ENCODE results near the gene CLEC16A. TPM values are rescaled to one million over a fixed set of nuclear protein-coding genes. Genes with fewer than 3 reads are reported as not detected.
A peak's percentile ranks its signal among the peaks of the same experiment; 100 is the strongest.

Gene CLEC16A
- total RNA-seq, 3 donors from 2014 or later: 20.0 to 35.3 (median 33.1) TPM

DNA sequence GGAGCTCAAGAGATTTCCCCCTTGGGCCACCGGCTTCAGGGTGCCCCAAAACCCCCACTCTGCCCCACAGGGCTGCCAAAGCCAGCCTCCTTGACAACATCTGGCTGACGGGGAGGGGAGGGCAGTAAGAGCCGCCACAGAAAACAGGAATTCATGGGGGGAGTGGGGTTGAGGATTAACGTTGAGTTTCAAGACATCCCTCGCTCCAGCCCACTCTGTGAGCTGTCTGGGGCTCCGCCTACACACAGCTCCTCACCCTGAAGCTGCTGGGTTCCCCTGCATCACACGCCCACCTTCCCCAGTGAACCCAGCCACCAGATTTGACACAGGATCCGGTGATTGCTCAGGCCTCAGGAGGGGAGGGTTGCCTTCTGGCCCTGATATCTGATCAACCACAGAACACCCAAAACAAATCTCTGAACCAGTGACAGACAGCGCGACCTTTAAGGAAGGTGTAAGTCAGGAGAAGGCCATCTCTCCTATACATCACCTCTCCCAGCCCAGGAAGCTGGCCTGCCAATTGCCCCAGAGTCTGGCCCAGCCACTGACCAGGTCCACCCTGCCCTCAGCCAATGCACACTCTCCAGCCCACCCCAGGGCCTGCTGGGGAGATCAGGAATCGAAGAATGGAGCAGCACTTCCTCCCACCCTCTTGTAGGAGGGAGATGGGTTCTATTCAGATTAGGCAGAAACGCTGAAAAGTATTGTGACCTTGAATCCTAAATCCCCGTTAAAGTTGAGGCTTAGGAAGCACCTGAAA, 132.1 kb downstream of the CLEC16A start:
- no peaks in the 10 kb centered on the region for H3K36me3 ChIP-seq
- peak overlapping the region in 1 of 2 donors; percentile 9 for H3K27ac ChIP-seq
- intact Hi-C loops (cut with DNase I; ENCODE audit: low total_unique reads): no loop called here
- no peaks in the 10 kb centered on the region for H3K4me1 ChIP-seq
- H3K4me3 ChIP-seq: no peak overlapping the region
- no peaks in the 10 kb centered on the region for H3K9me3 ChIP-seq
- TF ChIP-seq CTCF (IDR thresholded peaks at IDR 0.05) (no peak), POLR2A (IDR thresholded peaks at IDR 0.05) (no peak), POLR2AphosphoS5 (IDR thresholded peaks at IDR 0.05) (no peak)
- H3K27me3 ChIP-seq: no peaks in the 10 kb centered on the region
- no peak for DNase-seq (ENCODE audit: low spot score in 2 of 2)

DNA sequence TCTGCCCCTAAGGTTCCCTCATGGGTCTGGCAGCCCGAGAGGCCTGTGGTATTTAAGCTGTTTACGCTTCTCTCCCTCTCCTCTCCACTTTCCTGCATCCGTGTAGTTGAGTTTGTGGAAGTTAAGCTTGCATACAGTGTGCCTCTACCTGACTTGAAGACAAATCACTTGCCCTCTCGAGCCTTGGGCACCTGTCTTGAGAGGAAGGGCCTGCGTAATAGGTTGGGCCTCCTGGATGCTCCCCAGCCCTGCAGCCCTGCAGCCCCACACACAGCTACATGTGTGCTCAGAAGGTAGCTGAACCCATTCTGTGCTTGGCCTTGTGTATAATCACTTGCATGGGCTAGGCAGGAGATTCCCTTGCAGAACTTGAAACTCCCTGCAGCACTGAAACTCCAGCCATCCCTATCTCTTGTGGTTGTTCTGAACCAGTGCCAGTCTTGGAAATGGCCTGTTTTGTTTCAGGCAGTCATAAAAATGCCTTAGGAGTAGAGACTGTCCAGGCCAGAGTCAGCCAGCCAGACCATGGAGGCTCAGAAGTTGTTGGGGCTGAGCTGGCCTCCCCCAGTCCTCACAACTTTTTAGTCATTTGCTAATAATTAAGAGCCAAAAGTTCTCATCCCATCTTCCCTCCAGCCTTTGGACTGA, 134.6 kb downstream of the CLEC16A start:
- no peaks in the 10 kb centered on the region for H3K4me1 ChIP-seq
- H3K27ac ChIP-seq: peak overlapping the region; percentile 42 to 49
- peak in 1 of 2 donors; percentile 25 for DNase-seq (ENCODE audit: low spot score in 2 of 2)

GRCh38 chr16:11079652-11080187, 135.4 kb downstream of the CLEC16A start:
- H3K9me3 ChIP-seq: no peaks in the 10 kb centered on the region
- no peak for TF ChIP-seq POLR2AphosphoS5 (IDR thresholded peaks at IDR 0.05)
- H3K27me3 ChIP-seq: no peaks in the 10 kb centered on the region
- no peak overlapping the region for H3K4me3 ChIP-seq
- no peaks in the 10 kb centered on the region for H3K36me3 ChIP-seq
- H3K4me1 ChIP-seq: no peaks in the 10 kb centered on the region
- intact Hi-C loops (cut with DNase I; ENCODE audit: low total_unique reads): no loop called here
- DNase-seq (ENCODE audit: low spot score in 2 of 2): no peak
- peak overlapping the region in 1 of 2 donors; percentile 46 for H3K27ac ChIP-seq

More for the DNA sequence above, 134.6 kb downstream of the CLEC16A start:
- H3K27me3 ChIP-seq: no peaks in the 10 kb centered on the region
- intact Hi-C loops (cut with DNase I; ENCODE audit: low total_unique reads): no loop called here
- H3K36me3 ChIP-seq: no peaks in the 10 kb centered on the region
- TF ChIP-seq POLR2AphosphoS5 (IDR thresholded peaks at IDR 0.05): peak in 1 of 3 donors; percentile 57
- no peak for TF ChIP-seq CTCF (IDR thresholded peaks at IDR 0.05)
- H3K9me3 ChIP-seq: no peaks in the 10 kb centered on the region
- H3K4me3 ChIP-seq: no peak overlapping the region

GRCh38 chr16:11080327-11080967, 136.1 kb downstream of the CLEC16A start:
- H3K4me1 ChIP-seq: no peaks in the 10 kb centered on the region
- H3K9me3 ChIP-seq: no peaks in the 10 kb centered on the region
- TF ChIP-seq POLR2A (IDR thresholded peaks at IDR 0.05) (no peak), CTCF (IDR thresholded peaks at IDR 0.05) (no peak), POLR2AphosphoS5 (IDR thresholded peaks at IDR 0.05) (no peak)
- peak overlapping the region in 1 of 2 donors; percentile 46 for H3K27ac ChIP-seq
- no peaks in the 10 kb centered on the region for H3K27me3 ChIP-seq
- no peak overlapping the region for H3K4me3 ChIP-seq
- intact Hi-C loops (cut with DNase I; ENCODE audit: low total_unique reads): no loop called here
- DNase-seq (ENCODE audit: low spot score in 2 of 2): no peak
- no peaks in the 10 kb centered on the region for H3K36me3 ChIP-seq

DNA sequence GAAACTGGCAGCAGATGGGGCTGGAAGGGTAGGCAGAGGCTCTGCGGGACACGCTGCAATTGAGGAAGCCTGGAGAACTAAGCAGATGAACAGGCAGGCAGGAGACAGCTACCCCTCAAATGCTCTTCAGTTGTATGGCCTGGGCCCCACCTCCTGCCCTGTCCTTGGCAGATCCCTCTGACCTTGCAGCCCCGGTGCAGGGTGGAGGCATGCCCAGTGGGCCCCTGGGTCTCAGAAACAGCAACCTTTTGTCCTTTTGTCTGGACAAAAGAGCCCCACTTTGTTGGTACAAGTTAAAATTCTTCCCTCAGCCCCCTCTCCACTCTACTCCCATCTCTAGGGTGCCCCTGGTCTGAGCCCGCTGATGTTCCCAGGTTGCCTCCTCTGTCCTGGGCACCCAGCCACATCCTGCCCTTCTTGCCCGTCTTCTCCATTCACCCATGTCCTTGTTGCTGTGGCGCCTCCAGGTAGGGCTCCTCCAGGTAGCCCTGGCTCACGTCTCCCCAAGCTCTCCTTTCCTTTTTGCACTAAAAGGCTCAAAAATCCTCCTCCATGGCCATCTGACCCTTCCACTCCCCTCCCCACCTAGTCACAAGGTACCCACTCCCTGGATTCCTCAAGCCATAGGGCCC, 136.8 kb downstream of the CLEC16A start:
- intact Hi-C loops (cut with DNase I; ENCODE audit: low total_unique reads): no loop called here
- Histone ChIP-seq H3K4me1 (no peaks in the 10 kb centered on the region), H3K27ac (no peak overlapping the region), H3K9me3 (no peaks in the 10 kb centered on the region), H3K4me3 (no peak overlapping the region), H3K27me3 (no peaks in the 10 kb centered on the region), H3K36me3 (no peaks in the 10 kb centered on the region)
- TF ChIP-seq CTCF (IDR thresholded peaks at IDR 0.05) (no peak), POLR2AphosphoS5 (IDR thresholded peaks at IDR 0.05) (no peak), POLR2A (IDR thresholded peaks at IDR 0.05) (no peak)
- no peak for DNase-seq (ENCODE audit: low spot score in 2 of 2)

All from breast epithelium (tissue), 4 donors.